ENCODE data around the gene DYNC1I1. TPM values are rescaled to one million over a fixed set of nuclear protein-coding genes. Genes with fewer than 3 reads are reported as not detected.

DYNC1I1 gene
- polyA plus RNA-seq, 1 donor from 2014 or later, result 28.9 TPM

- no peak for TF ChIP-seq EZH2 (IDR thresholded peaks at IDR 0.05; ENCODE audit: borderline replicate concordance, insufficient read depth, low read length, poor library complexity, severe bottlenecking)
- no peak for TF ChIP-seq REST (IDR thresholded peaks at IDR 0.05; ENCODE audit: borderline replicate concordance)
- no peak for TF ChIP-seq MXI1 (conservative IDR thresholded peaks at IDR 0.05; ENCODE audit: poor library complexity, severe bottlenecking)
- no peak for TF ChIP-seq EP300 (conservative IDR thresholded peaks at IDR 0.05; ENCODE audit: poor library complexity, severe bottlenecking)
- TF ChIP-seq CTCF (IDR thresholded peaks at IDR 0.05; ENCODE audit: poor library complexity, severe bottlenecking), result no peak
- no peak for TF ChIP-seq POLR2AphosphoS5 (IDR thresholded peaks at IDR 0.05)
- no peak for TF ChIP-seq SMC3 (conservative IDR thresholded peaks at IDR 0.05; ENCODE audit: poor library complexity)
- TF ChIP-seq TAF1 (IDR thresholded peaks at IDR 0.05; ENCODE audit: low read depth), result no peak
- no peak for TF ChIP-seq RAD21 (conservative IDR thresholded peaks at IDR 0.05)
- Histone ChIP-seq H3K9me3 (ENCODE audit: low read length) (no peaks in the 10 kb centered on the region), H2AFZ (ENCODE audit: low read depth, low read length) (no peak overlapping the region), H3K79me2 (replicated peaks; ENCODE audit: insufficient read depth, low read length) (no peaks in the 10 kb centered on the region), H3K9me2 (ENCODE audit: insufficient read depth, low read length) (no peaks in the 10 kb centered on the region), H3F3A (ENCODE audit: insufficient read depth, low read length, poor library complexity, severe bottlenecking) (no peaks in the 10 kb centered on the region), H3K36me3 (ENCODE audit: insufficient read depth, low read length) (no peaks in the 10 kb centered on the region), H3K9ac (ENCODE audit: low read length) (no peak overlapping the region), H3K4me2 (ENCODE audit: low read length) (no peak overlapping the region), H3K4me3 (ENCODE audit: low read length) (no peak overlapping the region), H3K27me3 (ENCODE audit: insufficient read depth, low read depth, low read length) (no peaks in the 10 kb centered on the region), H4K20me1 (ENCODE audit: insufficient read depth) (no peaks in the 10 kb centered on the region), H3K27ac (ENCODE audit: low read length) (no peak overlapping the region)
Observed at GRCh38 chr7:96069401-96069800, 297.0 kb downstream of the DYNC1I1 start.

- H3K27ac ChIP-seq (ENCODE audit: low read length), result no peak overlapping the region
- H3K9me3 ChIP-seq (ENCODE audit: low read length), result no peaks in the 10 kb centered on the region
- H3K4me2 ChIP-seq (ENCODE audit: low read length), result no peak overlapping the region
- H2AFZ ChIP-seq (ENCODE audit: low read depth, low read length), result no peak overlapping the region
- peaks cover 54% of the 10 kb centered on the region for H3K79me2 ChIP-seq (replicated peaks; ENCODE audit: insufficient read depth, low read length)
- H3K9ac ChIP-seq (ENCODE audit: low read length), result peak overlapping the region; percentile 80
- TF ChIP-seq EZH2 (IDR thresholded peaks at IDR 0.05; ENCODE audit: borderline replicate concordance, insufficient read depth, low read length, poor library complexity, severe bottlenecking) (no peak), SMC3 (conservative IDR thresholded peaks at IDR 0.05; ENCODE audit: poor library complexity) (no peak), POLR2AphosphoS5 (IDR thresholded peaks at IDR 0.05) (no peak), TAF1 (IDR thresholded peaks at IDR 0.05; ENCODE audit: low read depth) (no peak), RAD21 (conservative IDR thresholded peaks at IDR 0.05) (no peak), CTCF (IDR thresholded peaks at IDR 0.05; ENCODE audit: poor library complexity, severe bottlenecking) (no peak), EP300 (conservative IDR thresholded peaks at IDR 0.05; ENCODE audit: poor library complexity, severe bottlenecking) (no peak), MXI1 (conservative IDR thresholded peaks at IDR 0.05; ENCODE audit: poor library complexity, severe bottlenecking) (no peak), REST (IDR thresholded peaks at IDR 0.05; ENCODE audit: borderline replicate concordance) (no peak)
- no peaks in the 10 kb centered on the region for H4K20me1 ChIP-seq (ENCODE audit: insufficient read depth)
- no peaks in the 10 kb centered on the region for H3K36me3 ChIP-seq (ENCODE audit: insufficient read depth, low read length)
- H3K4me3 ChIP-seq (ENCODE audit: low read length), result no peak overlapping the region
- H3K27me3 ChIP-seq (ENCODE audit: insufficient read depth, low read depth, low read length), result peaks cover 3% of the 10 kb centered on the region
- H3K9me2 ChIP-seq (ENCODE audit: insufficient read depth, low read length), result no peaks in the 10 kb centered on the region
- no peaks in the 10 kb centered on the region for H3F3A ChIP-seq (ENCODE audit: insufficient read depth, low read length, poor library complexity, severe bottlenecking)
Observed at GRCh38 chr7:96074871-96075270, 302.5 kb downstream of the DYNC1I1 start.

All from neural cell (in vitro differentiated cells).